Ovary (tissue), 3 donors: ENCODE measurements around the gene NOL8.

ENCODE experiments used
- CTCF ChIP-seq, 3 donors: fragments of 450-650 bp in 2 of 3; fragments of 200-600 bp in 1 of 3; IDR thresholded peaks; one replicate each; pipeline versions ENCODE4 v1.5.1 to v1.8.0; 2016 to 2022; ENCODE audit warnings: antibody characterized with exemption in 3 of 3, mild to moderate bottlenecking in 1 of 3
- EP300 ChIP-seq: sonication (generic); formaldehyde crosslinking; IDR thresholded peaks from one replicate; pipeline ENCODE4 v1.6.1; 2017; ENCODE audit warnings: antibody characterized with exemption
- POLR2A ChIP-seq: fragments of 450-650 bp; IDR thresholded peaks from one replicate; pipeline ENCODE4 v1.6.1; 2017; ENCODE audit warnings: antibody characterized with exemption, mild to moderate bottlenecking, moderate library complexity
- donor health status: DM: no; HTN: no; CAD: no.

DNA sequence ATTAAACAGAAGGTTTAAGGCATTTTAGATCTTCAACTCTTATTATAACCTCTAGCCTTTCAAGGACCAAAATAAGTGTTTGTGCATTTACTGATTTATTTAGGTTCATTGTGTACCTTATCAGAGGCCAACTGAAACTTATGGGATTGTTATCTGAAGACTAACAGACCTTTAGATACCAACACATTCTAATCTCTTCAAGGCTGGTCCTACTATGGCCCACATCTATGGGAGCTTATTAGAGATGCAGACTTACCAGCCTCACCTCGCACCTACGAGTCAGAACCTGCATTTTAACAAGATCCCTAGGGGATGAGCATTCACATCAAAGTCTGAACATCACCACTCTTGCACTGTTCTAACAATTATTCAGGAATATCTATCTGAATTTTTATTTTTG is 33.6 kb downstream of the NOL8 start:
- TF ChIP-seq CTCF (IDR thresholded peaks at IDR 0.05) (no peak), EP300 (no peak), POLR2A (no peak)
